ENCODE measurements around the gene MICOS13.

The MICOS13 gene

DNA sequence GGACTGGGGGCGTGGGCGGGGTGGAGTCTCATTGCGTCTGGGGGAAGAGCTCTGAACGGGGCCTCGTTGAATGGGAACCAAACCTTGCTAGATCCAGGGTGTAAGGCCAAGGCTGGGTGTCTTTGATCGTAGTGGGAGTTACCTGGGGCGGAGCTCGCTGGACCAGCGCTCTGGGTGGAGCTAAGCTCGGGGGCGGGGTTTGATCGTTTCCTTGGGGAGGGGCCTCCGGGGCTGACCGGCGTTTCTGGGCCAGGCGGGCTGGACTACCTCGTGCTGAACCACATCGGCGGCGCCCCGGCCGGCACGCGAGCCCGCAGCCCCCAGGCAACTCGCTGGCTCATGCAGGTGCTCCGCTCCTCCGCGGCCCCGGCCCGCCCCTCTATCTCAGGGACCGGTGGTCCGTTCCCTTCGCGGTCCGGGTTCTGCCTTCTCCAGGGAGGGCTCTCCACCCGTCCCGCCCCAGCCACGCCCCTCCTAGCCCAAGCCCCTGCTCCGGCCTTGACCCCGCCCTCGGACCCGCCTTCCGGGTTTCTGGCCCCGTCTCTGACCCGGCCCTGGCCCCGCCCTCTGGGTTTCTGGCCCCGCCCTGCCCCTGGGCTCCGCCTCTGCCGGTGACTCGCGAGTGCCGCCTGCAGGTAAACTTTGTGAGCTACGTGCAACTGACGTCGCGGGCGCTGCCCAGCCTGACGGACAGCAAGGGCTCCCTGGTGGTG lies 6.5 kb upstream of the MICOS13 start:
- peak; percentile 90 for DNase-seq

DNA sequence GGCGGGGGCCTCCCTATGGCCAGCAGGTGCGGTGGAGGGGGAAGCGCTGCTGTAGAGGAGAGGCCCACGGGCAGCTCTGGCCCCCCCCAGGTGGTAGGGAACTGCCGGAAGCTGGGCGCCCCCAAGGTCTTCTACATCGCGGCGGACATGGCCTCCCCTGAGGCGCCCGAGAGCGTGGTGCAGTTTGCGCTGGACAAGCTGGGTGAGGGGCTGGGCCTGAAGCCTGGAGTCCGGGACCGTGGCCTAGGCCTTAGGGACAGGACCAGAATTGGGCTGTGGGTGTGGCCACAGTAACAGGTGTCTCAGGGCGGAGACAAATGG lies 6.0 kb upstream of the MICOS13 start:
- DNase-seq, result no peak

DNA sequence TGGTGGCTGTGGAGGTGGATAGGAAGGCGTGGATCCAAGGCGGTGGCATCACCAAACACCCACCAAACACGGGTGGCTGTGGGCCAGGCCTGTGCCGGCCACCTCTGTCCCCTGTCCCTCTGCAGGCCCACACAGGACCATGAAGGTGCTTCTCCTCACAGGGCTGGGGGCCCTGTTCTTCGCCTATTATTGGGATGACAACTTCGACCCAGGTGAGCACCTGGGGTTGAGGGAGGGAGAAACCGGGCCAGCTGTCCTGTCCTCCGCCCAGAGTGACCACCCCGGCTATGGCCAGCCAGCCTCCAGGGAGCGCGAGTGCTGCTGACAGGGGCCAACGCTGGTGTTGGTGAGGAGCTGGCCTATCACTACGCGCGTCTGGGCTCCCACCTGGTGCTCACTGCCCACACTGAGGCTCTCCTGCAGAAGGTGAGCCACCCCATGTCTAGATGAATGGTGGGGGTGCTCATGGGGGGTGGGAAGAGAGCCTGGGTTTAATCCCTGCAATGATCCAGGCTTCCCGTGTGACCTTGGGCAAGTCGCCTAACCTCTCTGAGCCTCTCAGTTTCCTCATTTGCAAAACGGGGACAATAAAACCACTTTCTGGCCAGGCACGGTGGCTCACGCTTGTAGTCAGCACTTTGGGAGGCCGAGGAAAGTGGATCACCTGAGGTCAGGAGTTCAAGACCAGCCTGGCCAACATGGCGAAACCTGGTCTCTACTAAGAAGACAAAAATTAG lies 4.5 kb upstream of the MICOS13 start:
- no peak for DNase-seq

DNA sequence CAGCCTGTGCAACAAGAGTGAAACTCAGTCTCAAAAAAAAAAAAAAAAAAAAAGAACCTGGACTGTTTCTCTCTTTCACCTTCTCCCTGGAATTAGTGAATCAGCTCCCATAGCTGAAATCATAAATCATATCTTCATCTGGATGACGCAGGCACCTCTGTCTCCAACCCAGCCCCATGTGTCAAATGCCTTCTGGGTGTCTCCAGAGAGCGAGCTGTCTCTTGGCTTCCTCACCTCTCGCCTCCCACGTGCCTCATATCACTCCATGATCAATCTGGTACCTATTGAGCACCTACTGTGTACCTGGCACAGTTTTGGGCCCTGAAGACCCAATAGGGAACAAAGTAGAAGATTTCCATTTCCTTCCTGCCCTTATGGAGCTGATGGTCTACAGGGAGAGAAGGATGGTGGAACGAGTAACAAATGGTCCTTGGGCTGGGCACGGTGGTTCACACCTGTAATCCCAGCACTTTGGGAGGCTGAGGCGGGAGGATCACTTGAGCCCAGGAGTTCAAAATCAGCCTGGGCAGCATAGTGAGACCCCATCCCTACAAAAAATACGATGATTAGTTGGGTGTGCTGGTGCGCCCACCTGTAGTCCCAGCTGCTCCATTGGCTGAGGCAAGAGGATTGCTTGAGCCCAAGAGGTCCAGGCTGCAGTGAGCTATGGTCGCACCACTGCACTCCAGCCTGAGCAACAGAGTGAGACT lies 3.0 kb upstream of the MICOS13 start:
- DNase-seq, result no peak

DNA sequence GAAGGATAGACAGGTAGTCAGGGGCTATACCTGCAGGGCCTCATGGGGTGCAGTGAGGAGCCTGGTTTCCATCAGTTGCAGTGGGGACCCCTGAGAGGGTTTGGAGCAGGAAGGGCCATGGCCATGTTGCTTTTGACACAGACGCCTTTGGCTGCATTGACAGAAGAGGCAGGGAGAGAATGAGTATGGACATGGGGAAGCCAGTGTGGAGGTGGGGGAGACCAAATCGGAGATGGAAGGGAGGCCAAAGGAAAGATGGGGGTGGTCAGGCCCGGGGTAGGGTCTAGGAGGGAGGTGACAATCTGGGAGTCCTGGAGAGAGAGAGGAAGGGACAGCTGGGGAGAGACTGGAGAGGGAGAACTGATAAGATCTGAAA lies 1.8 kb upstream of the MICOS13 start:
- no peak for DNase-seq

DNA sequence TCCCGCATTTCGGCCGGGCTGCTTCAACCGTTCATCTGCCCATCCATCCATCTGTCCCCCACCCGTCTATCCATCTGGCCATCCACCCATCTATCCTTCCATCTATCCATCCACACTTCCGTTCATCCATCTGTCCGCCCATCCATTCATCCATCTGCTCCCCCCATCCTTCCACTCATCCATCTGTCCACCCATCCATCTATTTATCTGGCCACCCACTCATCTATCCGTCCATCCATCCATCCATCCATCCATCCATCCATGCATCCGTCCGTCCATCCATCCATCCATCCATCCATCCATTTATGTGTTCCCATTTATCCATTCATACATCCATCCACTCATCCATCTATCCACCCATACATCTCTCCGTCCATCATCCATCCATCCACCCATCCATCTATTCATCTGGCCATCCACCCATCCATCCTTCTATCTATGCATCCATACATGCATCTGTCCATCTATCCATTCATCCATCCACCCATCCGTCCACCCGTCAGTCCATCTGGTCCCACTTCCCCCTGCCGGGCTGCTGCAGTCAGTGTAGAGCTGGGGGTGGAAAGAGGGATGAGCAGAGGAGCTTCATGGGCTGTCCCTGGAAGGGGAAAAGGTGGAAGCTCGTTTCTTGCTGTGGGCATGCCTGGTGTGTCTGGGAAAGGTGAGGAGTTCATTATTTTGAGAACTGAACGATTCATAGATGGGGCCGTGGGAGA lies 1.2 kb upstream of the MICOS13 start:
- no peak for DNase-seq

DNA sequence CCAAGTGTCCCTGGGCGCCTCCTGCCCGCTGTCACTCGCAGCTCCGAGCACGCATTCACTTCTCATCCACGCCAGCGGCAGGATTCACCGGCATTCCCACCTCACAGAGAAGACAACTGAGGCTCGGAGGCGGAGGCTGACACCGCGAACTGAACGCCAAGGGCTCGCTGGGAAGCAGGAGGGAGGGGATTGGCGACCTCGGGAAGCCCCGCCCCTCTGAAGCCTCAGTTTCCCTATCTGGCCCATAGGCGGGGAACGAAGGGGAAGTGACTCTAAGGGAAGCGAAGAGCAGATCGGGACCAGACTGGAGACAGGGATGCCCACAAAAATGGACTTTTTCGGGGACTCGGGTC lies 256 bp downstream of the MICOS13 start:
- peak; percentile 28 for DNase-seq

DNA sequence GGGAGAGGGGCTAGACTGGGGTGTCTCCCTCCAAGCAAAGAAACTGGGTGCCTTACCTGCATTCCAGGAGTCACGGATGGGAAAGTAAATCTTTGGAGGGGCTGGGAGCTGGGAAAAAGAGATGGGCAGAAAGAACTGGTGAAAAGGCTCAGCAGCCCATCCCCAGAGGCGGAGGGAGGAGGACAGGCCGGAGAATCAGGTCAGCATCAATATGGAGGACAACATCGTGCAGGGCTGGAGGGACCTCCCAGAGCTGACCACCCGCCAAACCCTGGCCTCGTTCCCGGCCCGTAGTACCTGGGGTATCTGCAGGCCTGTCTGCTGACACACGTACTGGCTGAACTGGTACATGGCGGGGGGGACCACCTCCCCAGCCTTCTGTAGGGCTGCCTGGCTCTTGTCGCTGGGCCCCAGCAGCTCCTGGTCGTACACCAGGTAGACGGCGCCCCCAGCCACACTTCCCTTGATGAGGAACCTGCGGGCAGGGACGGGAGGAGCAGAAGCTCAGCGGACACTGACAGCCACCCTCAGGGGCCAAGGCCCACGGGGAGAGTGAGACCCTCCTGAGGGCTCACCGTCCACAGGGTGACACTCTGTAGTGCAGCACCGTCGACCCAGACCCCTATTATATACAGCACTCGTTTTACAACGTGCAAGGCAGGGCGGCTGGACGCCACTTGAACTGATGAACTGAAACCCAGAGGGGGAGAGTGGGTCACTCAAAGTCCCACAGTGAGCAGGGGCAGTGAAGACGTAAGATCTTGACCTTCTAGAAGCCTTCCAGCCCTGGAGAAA lies 830 bp downstream of the MICOS13 start:
- no peak for DNase-seq

DNA sequence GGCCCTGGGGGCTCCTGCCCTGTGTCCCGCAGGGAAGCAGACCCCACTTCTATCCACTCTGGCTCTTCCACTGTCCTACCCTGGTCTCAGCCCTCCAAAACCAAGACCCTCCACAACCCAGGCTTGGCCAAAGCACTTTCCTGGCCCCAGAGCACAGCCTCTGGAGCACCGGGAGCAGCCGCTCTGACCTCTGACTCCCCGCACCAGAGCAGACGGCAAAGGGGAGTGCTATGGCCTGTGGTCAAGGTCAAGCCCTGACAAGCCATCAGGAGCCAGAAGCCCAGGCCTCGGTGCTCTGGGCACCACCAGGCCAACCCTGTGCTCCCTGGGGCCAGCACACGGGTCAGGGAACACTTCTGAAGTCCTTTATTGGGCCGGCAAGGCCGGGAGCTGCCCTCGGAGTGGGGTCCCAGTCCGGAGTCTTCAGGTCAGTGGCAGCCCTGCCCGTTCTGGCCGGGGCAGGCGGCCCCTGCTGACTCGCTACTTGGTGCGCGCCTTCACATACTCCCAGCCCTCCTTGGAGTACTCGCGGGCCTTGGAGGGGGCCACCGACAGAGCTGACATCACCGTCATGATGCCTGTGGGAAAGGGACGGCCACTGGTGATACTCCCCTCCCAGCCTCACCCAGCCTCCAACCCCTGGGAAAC lies 2.1 kb downstream of the MICOS13 start:
- no peak for DNase-seq

DNA sequence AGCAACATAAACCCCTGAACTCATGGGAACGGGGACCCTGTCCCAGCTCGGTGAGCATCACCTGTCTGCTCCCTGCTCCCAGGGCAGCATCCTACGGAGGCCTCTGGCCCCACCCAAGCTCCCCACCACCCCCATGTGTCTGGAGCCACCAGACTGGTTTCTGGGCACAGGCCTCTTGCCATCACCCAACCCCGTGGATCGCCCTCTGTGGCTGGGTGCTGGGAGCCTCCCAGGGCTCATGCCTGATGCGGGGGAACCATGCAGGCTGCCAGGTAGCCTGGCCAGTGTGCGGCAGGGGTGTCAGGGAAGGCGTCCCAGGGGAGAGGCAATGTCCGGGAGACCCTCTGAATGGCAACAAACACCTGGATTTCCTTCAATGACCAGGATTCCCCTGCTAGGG lies 2.7 kb downstream of the MICOS13 start:
- DNase-seq, result no peak

DNA sequence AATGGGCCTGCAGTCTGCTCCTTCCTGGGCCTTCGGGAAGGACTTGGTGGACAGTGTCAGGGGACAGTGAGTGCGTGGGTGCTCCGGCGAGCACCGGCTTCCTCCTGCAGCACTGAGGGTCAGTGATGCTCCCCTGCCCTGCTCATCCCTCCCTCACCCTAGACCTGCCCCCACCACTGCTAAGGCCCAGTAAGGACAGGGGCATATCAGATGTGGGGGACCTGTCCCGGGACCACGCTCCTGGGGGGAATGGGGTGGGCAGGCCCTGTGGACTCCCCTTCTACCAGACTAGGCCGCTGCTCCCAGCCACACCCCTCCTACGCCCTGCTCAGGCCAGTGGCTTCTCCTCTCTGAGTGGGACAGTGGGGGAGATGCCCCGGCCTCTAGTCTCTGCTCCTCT lies 3.2 kb downstream of the MICOS13 start:
- no peak for DNase-seq

DNA sequence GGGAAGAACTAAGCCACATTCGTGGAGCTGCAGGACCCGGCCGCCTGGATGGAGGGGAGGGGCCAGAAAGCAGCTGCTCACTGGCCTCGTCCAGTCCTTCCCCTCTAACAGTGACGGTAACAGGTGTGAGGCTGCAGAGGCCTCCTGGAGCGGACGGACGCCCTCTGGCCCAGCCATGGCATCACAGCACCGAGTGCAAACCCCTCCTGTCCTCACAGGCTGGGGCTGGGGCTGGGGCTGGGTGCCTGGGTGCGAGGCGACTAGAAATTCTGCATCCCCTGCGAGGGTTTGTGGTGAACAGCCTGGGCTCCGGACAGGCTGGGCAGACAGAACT lies 3.6 kb downstream of the MICOS13 start:
- DNase-seq, result no peak

DNA sequence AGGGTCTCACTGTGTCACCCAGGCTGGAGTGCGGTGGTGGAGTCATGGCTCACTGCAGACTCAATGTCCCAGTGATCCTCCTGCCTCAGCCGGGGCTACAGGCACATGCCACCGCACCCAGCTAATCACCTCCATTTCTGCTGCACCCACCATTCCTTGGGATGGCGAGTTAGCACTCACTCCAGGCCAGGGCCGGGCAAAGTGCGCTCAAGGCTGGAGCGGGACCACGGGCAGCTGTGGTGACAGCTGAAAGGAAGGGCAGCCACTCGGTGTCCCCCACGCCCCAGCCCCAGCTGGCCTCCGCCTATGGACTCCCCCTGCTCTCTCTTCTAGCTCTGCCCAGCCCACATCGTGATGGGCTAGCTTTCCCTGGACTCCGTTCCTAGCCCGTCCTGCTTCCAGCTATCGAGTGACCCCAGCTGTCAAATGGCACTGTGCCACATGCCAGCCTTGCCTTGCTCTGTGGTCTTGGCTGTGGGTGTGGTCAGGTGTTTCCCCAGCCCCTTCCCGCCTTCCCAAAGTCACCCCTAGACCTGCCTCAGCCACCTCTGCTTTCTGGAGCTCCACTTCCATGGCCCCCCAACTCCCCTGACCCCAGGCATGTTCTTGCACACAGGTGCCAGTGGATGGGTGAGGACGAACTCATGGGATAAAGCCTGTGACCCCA lies 4.1 kb downstream of the MICOS13 start:
- no peak for DNase-seq

DNA sequence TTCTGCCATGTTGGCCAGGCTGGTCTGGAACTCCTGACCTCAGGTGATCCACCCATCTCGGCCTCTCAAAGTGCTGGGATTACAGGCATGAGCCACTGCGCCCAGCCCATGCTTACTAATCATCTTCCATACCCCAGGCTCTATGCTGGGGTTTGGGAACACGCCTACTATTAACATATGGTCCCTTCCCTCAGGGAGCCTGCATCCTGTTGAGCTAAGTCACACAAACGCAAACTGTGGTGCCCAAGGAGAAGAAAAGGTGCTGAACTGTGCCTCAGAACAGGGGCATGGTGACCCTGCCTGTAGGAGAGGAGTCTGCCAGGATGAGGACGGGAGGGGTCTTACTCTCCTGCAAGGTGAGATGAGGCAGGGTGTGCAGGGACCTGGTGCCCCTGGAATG lies 5.6 kb downstream of the MICOS13 start:
- no peak for DNase-seq

DNA sequence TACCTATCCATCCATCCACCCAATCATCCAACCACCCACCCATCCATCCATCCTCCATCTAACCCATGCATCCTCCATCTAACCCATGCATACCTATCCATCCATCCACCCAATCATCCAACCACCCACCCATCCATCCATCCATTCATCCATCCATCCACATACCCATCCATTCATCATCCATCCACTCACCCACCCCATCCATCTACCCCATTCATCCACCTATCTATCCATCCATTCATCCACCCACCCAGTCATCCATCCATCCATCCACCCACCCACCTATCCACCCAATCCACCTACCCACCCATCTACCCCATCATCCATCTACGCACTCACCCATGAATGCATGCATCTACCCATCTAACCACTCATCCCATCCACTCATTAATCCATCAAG lies 6.6 kb downstream of the MICOS13 start:
- DNase-seq, result no peak

DNA sequence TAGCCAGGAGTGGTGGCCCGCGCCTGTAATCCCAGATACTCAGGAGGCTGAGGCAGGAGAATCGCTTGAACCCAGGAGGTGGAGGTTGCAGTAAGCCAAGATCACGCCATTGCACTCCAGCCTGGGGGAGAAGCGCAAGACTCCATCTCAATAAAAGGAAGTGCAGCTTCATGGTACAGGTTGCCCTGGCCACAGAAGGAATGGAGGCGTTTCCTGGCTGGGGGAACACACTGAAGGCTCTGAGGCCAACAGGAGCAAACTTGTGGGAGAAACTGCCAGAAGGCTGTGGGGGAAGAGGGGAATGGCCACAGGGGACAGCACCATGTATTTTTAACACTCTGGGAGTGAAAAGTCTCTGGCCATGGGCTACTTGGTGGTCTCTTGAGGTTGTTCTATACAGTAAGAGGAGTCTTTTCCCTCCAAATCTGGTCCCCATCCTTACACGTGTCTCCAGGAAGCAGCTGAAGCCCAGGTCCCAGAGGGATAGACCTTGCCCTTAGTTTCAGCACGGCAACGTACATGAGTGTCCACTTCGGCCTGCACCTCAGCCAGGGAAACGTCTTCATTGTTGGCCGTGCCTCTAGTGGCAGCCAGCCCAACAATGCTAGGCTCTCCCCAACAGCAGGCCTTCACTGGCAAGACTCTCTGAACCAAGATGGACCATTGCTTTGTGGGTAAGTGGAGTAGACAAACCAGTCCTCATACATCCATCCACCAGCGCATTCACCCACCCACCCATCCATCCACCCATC lies 7.4 kb downstream of the MICOS13 start:
- no peak for DNase-seq

DNA sequence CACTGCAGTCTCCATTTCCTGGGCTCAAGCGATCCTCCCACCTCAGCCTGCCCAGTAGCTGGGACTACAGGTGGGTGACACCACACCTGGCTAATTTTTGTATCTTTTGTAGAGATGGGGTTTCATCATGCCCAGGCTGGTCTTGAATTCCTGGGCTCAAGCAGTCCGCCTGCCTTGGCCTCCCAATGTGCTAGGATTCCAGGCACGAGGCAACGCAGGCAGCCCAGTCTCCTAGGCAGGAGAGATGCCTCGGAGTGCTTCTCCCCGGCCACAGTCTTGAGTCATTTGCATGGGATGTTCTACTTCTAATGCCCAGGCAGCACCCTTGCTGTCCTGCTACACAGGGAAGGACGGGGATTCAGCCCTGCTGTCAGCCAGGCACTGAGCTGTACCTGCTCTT lies 8.7 kb downstream of the MICOS13 start:
- no peak for DNase-seq

DNA sequence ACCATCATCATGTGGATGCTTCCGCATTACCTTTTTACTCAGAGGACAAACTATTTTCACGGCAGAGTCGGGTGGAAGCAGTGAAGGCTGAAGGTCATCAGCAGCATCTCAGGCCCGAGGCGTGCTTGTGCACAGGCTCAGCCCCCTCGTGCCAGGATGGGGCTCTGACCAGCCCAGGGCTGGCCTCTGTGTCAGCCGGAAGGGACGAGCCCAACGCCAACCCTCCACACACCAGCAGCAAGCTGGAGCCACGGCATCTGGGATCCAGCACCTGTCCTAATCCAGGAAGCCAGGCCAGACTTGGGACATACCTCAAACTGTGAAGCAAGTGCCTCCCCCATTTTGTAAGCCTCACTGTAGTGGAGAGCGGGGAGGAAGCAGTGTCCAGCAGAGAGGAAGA lies 11.1 kb downstream of the MICOS13 start:
- DNase-seq, result no peak

DNA sequence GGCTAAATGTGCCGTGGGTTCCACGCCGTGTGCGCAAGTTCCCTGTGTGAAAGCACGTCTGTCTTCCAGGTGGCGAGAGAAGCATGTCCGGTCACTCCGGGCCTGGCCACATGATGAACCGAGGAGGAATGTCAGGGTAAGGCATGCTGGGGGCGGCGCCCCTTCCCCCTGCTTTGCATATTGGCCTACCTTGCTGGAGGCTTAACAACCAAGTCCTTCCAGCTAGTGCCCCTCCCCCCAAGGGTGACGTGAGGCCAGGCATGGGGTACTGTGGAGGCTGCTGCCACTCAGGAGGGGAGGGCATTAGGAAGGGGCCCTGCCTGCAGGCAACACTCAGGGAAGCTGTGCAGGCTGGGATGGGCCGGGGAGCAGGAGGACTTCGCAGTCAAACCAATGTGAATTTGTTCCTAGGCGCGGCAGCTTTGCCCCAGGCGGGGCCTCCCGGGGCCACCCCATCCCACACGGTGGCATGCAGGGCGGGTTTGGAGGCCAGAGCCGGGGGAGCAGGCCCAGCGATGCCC lies 12.5 kb downstream of the MICOS13 start:
- no peak for DNase-seq

DNA sequence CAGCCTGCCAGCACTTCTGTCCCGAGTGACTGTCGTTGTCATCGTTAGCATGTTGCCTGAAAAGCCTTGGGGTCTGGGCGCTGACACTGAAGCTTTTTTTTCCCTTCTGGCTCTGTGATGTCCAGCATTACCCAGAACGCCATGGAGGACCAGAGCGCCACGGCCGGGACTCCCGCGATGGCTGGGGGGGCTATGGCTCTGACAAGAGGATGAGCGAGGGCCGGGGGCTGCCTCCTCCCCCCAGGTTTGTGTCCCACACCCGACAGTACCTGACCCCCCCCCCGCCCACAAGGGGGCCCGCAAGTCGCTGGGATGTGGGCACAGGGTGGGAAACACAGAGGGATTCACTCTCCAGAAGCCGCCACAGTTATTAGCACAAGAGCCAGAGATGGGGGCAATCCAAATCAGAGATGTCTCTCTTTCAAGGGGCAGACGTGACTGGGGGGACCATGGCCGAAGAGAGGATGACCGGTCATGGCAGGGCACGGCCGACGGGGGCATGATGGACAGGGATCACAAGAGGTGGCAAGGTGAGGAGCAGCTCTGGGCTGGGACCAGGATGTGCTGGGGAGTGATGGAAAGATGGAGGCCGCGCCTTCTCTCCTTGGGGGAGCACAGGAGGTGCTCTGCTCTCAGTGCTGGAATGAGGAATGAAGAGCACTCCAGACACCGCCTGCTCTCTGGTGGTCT lies 13.2 kb downstream of the MICOS13 start:
- DNase-seq, result no peak

Data from fibroblast of skin of right biceps (primary cell).